ENCODE data around the gene PIGK.

The PIGK gene

DNA sequence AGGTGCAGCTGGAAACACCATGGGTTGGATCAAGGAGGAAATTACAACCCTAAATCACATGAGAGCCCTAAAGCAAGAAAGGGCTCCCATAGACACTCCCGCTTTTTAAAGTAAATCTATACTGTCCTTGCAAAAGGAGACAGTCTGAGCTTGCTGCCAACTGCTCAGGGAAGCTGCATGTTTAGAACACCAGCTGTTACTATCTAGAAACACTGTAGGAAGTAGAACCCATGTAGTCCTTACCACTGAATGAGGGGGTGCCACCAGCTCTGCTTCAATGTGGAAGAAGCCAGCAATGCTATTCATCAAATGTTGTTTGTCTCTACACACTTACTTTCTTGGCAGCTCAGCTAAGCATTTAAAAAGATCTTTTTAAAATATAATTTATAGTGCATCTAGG is 79.8 kb downstream of the PIGK start:
- no peak overlapping the region for H3K27ac ChIP-seq
- H3K4me3 ChIP-seq: no peak overlapping the region
- DNase-seq (ENCODE audit: low spot score): no peak
- TF ChIP-seq, protein P1, sequence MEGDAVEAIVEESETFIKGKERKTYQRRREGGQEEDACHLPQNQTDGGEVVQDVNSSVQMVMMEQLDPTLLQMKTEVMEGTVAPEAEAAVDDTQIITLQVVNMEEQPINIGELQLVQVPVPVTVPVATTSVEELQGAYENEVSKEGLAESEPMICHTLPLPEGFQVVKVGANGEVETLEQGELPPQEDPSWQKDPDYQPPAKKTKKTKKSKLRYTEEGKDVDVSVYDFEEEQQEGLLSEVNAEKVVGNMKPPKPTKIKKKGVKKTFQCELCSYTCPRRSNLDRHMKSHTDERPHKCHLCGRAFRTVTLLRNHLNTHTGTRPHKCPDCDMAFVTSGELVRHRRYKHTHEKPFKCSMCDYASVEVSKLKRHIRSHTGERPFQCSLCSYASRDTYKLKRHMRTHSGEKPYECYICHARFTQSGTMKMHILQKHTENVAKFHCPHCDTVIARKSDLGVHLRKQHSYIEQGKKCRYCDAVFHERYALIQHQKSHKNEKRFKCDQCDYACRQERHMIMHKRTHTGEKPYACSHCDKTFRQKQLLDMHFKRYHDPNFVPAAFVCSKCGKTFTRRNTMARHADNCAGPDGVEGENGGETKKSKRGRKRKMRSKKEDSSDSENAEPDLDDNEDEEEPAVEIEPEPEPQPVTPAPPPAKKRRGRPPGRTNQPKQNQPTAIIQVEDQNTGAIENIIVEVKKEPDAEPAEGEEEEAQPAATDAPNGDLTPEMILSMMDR (IDR thresholded peaks at IDR 0.05): no peak

GRCh38 chr1:77134359-77134758 is 84.9 kb downstream of the PIGK start:
- no peak for DNase-seq (ENCODE audit: low spot score)
- Histone ChIP-seq H3K4me3 (no peak overlapping the region), H3K27ac (no peak overlapping the region)
- TF ChIP-seq, protein P1 (IDR thresholded peaks at IDR 0.05): no peak

DNA sequence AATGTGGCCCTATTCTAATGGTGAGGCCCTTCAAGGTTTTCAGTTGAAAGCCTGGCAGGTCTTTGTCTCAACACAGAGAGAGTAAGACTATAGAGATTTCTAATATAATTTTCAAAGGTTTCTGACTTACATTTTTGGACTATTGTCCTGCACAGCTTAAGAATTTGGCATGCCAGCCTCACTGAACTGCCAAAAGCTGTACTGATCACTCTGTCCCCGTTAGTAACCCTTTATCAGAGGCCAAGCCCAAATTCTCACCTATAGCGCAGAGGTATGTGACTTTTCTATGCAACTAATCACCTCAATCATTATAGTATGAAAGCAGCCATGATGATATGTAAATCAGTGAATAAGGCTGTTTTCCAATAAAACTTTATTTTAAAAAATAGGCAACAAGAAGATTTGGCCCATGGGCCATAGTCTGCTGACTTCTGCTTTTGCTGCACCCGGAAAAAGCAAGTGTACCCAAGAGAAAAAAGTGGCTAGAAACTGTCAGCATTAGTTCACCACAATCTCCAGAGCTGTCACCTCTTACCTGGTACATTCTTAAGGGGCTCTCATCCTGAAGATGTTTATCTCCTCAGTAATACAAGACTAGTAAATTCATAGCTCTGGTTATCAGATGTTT is 85.4 kb downstream of the PIGK start:
- no peak for DNase-seq (ENCODE audit: low spot score)
- Histone ChIP-seq H3K27ac (no peak overlapping the region), H3K4me3 (no peak overlapping the region)
- TF ChIP-seq, protein P1 (IDR thresholded peaks at IDR 0.05): no peak

GRCh38 chr1:77126307-77126706 is 92.9 kb downstream of the PIGK start:
- TF ChIP-seq, protein P1 (IDR thresholded peaks at IDR 0.05): peak; percentile 28
- no peak for DNase-seq (ENCODE audit: low spot score)
- no peak overlapping the region for H3K4me3 ChIP-seq
- no peak overlapping the region for H3K27ac ChIP-seq

- no peak overlapping the region for H3K27ac ChIP-seq
- TF ChIP-seq, protein P1 (IDR thresholded peaks at IDR 0.05): no peak
- no peak overlapping the region for H3K4me3 ChIP-seq
- DNase-seq (ENCODE audit: low spot score): no peak
Observed at GRCh38 chr1:77121503-77121902, 97.7 kb downstream of the PIGK start.

GRCh38 chr1:77120950-77121349 is 98.3 kb downstream of the PIGK start:
- Histone ChIP-seq H3K27ac (no peak overlapping the region), H3K4me3 (no peak overlapping the region)
- TF ChIP-seq, protein P1 (IDR thresholded peaks at IDR 0.05): no peak
- no peak for DNase-seq (ENCODE audit: low spot score)

DNA sequence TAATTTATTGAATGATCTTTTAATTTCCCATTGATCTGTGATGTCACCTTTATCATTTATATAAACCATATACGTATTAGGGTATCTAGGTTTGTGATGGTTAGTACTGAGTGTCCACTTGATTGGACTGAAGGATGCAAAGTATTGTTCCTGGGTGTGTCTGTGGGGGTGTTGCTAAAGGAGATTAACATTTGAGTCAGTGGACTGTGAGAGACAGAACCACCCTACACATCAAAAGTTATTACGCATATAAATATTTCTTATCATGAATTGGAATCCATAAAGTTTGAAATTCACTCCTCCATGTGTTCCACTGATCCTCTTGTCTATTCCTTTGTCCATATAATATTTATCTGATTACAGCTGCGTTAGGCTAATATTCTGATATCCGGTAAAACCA is 100.5 kb downstream of the PIGK start:
- no peak overlapping the region for H3K4me3 ChIP-seq
- no peak for DNase-seq (ENCODE audit: low spot score)
- TF ChIP-seq, protein P1 (IDR thresholded peaks at IDR 0.05): no peak
- H3K27ac ChIP-seq: no peak overlapping the region

Measured in coronary artery (tissue), 2 donors.